OCI-LY1 (cell line): ENCODE results near the gene PPP1R12A.

ENCODE experiments used
- H2AFZ ChIP-seq: fragments of 200-600 bp; sonication (generic), shearing (Covaris generic); 2 replicates; pipeline ENCODE4 v1.6.0; 2014; ENCODE audit warnings: antibody characterized with exemption, mild to moderate bottlenecking, low read length
- H3F3A ChIP-seq: fragments of 200-600 bp; sonication (generic), shearing (Covaris generic); 2 replicates; pipeline ENCODE4 v1.6.0; 2014; ENCODE audit warnings: mild to moderate bottlenecking, antibody characterized with exemption, low read length, moderate library complexity; ENCODE audit not compliant: insufficient read depth
- H3K27ac ChIP-seq: fragments of 200-600 bp; sonication (generic); 2 replicates; pipeline ENCODE4 v1.5.1; 2014; ENCODE audit warnings: low read length, mixed run types, mild to moderate bottlenecking, low read depth; ENCODE audit not compliant: poor library complexity, severe bottlenecking
- H3K27me3 ChIP-seq: fragments of 200-600 bp; sonication (generic); 2 replicates; pipeline ENCODE4 v1.6.0; 2014; ENCODE audit warnings: antibody characterized with exemption, mild to moderate bottlenecking, low read length, moderate library complexity; ENCODE audit not compliant: insufficient read depth
- H3K36me3 ChIP-seq: fragments of 200-600 bp; sonication (generic); 2 replicates; pipeline ENCODE4 v1.6.1; 2014; ENCODE audit warnings: mild to moderate bottlenecking, antibody characterized with exemption, low read length, moderate library complexity, mixed read lengths; ENCODE audit not compliant: insufficient read depth
- H3K4me1 ChIP-seq: fragments of 200-600 bp; sonication (generic); 2 replicates; pipeline ENCODE4 v1.5.1; 2014; ENCODE audit warnings: mild to moderate bottlenecking, low read length, moderate library complexity; ENCODE audit not compliant: insufficient read depth, severe bottlenecking
- H3K4me2 ChIP-seq: fragments of 200-600 bp; sonication (generic), shearing (Covaris generic); 2 replicates; pipeline ENCODE4 v1.6.1; 2014; ENCODE audit warnings: low read length
- H3K4me3 ChIP-seq: fragments of 200-600 bp; sonication (generic); 2 replicates; pipeline ENCODE4 v1.5.1; 2014; ENCODE audit warnings: low read length, low read depth, mild to moderate bottlenecking, mixed read lengths; ENCODE audit not compliant: poor library complexity, severe bottlenecking
- H3K79me2 ChIP-seq: fragments of 200-600 bp; shearing (Covaris generic); 2 replicates; pipeline ENCODE4 v1.6.1; 2016; ENCODE audit warnings: mixed run types, low read length, mixed read lengths; ENCODE audit not compliant: insufficient read depth
- H3K9ac ChIP-seq: fragments of 200-600 bp; sonication (generic), shearing (Covaris generic); 2 replicates; pipeline ENCODE4 v1.6.1; 2014; ENCODE audit warnings: mild to moderate bottlenecking, low read length, mixed read lengths
- H3K9me2 ChIP-seq: fragments of 200-600 bp; sonication (generic), shearing (Covaris generic); 2 replicates; pipeline ENCODE4 v1.6.1; 2014; ENCODE audit warnings: low read depth, mild to moderate bottlenecking, low read length, mixed read lengths
- H3K9me3 ChIP-seq: fragments of 200-600 bp; shearing (Covaris generic); 2 replicates; pipeline ENCODE4 v1.6.1; 2014; ENCODE audit warnings: low read length, mixed read lengths
- H4K20me1 ChIP-seq: fragments of 200-600 bp; sonication (generic), shearing (Covaris generic); 2 replicates; pipeline ENCODE4 v1.6.0; 2016; ENCODE audit warnings: mild to moderate bottlenecking, low read length; ENCODE audit not compliant: insufficient read depth
- CTCF ChIP-seq: fragments of 200-600 bp; sonication (generic), shearing (Covaris generic); IDR thresholded peaks from 2 replicates; pipeline ENCODE4 v1.5.1; 2017; ENCODE audit warnings: mild to moderate bottlenecking, antibody characterized with exemption, low read length, moderate library complexity, mixed read lengths
- EZH2 ChIP-seq: fragments of 200-600 bp; sonication (generic), shearing (Covaris generic); IDR thresholded peaks from 2 replicates; pipeline ENCODE4 v1.8.0; 2017; ENCODE audit warnings: borderline replicate concordance, mixed run types, mild to moderate bottlenecking, antibody characterized with exemption, low read length, moderate library complexity, mixed read lengths

The PPP1R12A gene

GRCh38 chr12:79895804-79896203 lies 39.1 kb downstream of the PPP1R12A start:
- H3K79me2 ChIP-seq, result peaks cover 80% of the 10 kb centered on the region
- no peak overlapping the region for H3K27ac ChIP-seq
- peaks cover 8% of the 10 kb centered on the region for H3K4me1 ChIP-seq
- no peaks in the 10 kb centered on the region for H3K36me3 ChIP-seq
- no peak overlapping the region for H2AFZ ChIP-seq
- H3K9me2 ChIP-seq, result no peaks in the 10 kb centered on the region
- H4K20me1 ChIP-seq, result no peaks in the 10 kb centered on the region
- TF ChIP-seq EZH2, result no peak
- no peak for TF ChIP-seq CTCF
- H3K9ac ChIP-seq, result no peak overlapping the region
- no peak overlapping the region for H3K4me3 ChIP-seq
- no peaks in the 10 kb centered on the region for H3K9me3 ChIP-seq
- no peak overlapping the region for H3K4me2 ChIP-seq
- no peaks in the 10 kb centered on the region for H3F3A ChIP-seq
- no peaks in the 10 kb centered on the region for H3K27me3 ChIP-seq

- TF ChIP-seq CTCF (no peak), EZH2 (no peak)
- peaks cover 8% of the 10 kb centered on the region for H3K4me1 ChIP-seq
- peaks cover 78% of the 10 kb centered on the region for H3K79me2 ChIP-seq
- H3K27me3 ChIP-seq, result no peaks in the 10 kb centered on the region
- H3F3A ChIP-seq, result no peaks in the 10 kb centered on the region
- no peaks in the 10 kb centered on the region for H3K9me3 ChIP-seq
- no peak overlapping the region for H3K4me3 ChIP-seq
- H3K4me2 ChIP-seq, result no peak overlapping the region
- H3K27ac ChIP-seq, result no peak overlapping the region
- H3K36me3 ChIP-seq, result no peaks in the 10 kb centered on the region
- no peak overlapping the region for H3K9ac ChIP-seq
- no peaks in the 10 kb centered on the region for H3K9me2 ChIP-seq
- no peaks in the 10 kb centered on the region for H4K20me1 ChIP-seq
- H2AFZ ChIP-seq, result no peak overlapping the region
Observed at GRCh38 chr12:79895071-79895470, 39.8 kb downstream of the PPP1R12A start.

- Histone ChIP-seq H3K27me3 (no peaks in the 10 kb centered on the region), H3F3A (no peaks in the 10 kb centered on the region), H3K79me2 (peaks cover 83% of the 10 kb centered on the region), H3K4me1 (peaks cover 15% of the 10 kb centered on the region), H3K36me3 (no peaks in the 10 kb centered on the region), H3K9me2 (no peaks in the 10 kb centered on the region), H2AFZ (no peak overlapping the region), H3K4me3 (no peak overlapping the region), H3K27ac (no peak overlapping the region), H3K4me2 (no peak overlapping the region), H3K9me3 (no peaks in the 10 kb centered on the region), H3K9ac (no peak overlapping the region), H4K20me1 (no peaks in the 10 kb centered on the region)
- TF ChIP-seq EZH2 (no peak), CTCF (no peak)
Observed at GRCh38 chr12:79891506-79892162, 43.3 kb downstream of the PPP1R12A start.
